Activated CD8-positive, alpha-beta memory T cell treated with anti-CD3 and anti-CD28 coated beads, Interleukin-2, amount 50 U/mL, for 1 hour (primary cell): ENCODE data around the gene SPTLC1.

Experiments
- DNase-seq: peaks from one replicate; pipeline ENCODE4 v3.0.0-alpha.2; 2020; ENCODE audit errors: extremely low read depth

Gene SPTLC1

GRCh38 chr9:92095236-92095635 lies 20.0 kb downstream of the SPTLC1 start:
- DNase-seq, result no peak

- no peak for DNase-seq
Measured at GRCh38 chr9:92094655-92095054, 20.6 kb downstream of the SPTLC1 start.

- DNase-seq, result no peak
Measured at GRCh38 chr9:92077888-92078287, 37.3 kb downstream of the SPTLC1 start.

GRCh38 chr9:92071634-92072033 lies 43.6 kb downstream of the SPTLC1 start:
- no peak for DNase-seq

DNA sequence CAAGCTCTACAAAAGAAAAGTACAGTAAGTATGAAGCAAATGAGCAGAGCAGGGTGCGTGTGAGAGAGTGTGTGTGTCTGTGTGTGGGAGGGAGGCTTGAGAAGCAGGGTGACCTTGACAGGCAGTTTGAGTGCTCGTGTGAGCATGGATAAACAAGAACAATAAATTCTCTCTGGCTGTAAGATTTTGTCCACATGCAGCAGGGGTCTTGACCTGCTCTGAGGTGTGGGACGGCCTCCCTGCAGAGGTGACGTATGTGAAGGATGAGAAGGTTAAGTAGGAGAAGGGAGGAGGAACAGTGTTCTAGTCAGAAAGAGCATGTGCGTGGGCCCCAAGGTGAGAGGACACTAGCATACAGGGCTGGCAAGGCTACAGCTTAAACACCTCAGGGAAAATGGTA lies 49.0 kb downstream of the SPTLC1 start:
- no peak for DNase-seq

GRCh38 chr9:92064711-92065110 lies 50.5 kb downstream of the SPTLC1 start:
- no peak for DNase-seq

DNA sequence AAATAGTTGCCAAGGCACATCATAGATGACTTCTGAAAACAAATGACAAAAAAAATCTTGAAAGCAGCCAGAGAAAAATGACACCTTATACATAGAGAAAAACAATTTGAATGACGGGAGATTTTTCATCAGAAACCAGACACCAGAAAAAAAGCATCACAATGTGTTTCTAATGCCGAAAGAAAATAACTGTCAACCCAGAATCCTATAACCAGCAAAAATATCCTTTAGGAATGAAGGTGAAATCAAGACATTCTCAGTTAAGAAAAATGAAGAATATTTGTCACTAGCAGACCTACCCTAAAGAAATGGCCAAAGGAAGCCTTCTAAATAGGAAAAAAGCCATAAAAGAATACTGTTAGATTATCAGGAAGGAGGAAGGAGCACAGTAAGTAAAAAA lies 54.0 kb downstream of the SPTLC1 start:
- DNase-seq, result no peak

DNA sequence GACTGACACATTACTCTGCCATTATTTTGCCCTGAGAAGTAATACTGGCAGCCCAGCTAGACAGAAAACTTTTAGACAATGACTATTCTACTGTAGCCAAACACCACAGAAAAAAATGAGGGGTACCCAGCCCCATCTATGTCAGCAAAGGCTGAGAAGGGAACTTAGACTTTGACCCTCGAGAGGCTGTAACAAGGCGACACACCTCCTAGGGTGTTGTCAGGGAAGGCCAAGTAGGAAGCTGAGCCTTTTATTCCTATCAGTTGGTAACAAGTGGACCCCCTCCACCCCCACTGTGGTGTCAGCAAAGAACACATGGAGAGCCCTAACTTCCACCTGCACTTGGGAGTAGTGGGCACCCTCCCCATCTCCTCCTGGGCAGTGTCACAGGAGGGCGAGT lies 55.6 kb downstream of the SPTLC1 start:
- DNase-seq, result no peak

DNA sequence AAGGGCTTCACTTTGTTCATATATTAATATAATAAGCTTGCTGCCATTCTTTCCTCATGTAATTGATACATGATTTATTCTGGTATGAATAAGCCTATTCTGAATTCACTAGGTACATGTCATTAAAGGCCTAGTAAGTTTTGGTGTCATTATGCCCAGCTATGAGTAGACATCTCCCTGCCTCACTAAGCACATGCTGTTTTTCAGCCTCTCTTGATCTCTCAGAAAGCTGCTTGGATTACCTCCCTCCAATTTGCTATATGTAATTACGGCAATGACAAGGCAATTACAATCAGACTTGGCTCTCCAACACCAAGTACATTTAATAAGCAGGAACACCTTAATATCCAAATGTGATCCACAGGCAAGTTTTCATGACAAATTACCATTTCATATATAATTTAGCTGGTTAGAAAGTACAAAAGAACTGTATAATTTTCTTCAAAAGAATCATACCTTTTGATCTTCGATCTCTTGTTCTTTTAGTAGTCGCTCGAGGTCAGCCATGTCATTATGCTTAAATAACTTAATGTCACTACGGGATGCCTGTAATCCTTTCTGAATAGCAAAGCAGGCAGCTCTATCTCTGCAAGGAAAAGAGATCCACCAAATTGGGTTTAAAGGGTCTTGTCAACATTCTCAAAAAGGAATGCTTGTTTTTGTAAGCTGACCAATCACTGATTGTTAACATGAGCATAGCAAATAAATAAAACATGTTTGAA lies 56.3 kb downstream of the SPTLC1 start:
- no peak for DNase-seq

GRCh38 chr9:92058026-92058425 lies 57.2 kb downstream of the SPTLC1 start:
- DNase-seq, result no peak

- DNase-seq, result no peak
Measured at GRCh38 chr9:92057226-92057625, 58.0 kb downstream of the SPTLC1 start.

GRCh38 chr9:92055624-92056023 lies 59.6 kb downstream of the SPTLC1 start:
- no peak for DNase-seq

DNA sequence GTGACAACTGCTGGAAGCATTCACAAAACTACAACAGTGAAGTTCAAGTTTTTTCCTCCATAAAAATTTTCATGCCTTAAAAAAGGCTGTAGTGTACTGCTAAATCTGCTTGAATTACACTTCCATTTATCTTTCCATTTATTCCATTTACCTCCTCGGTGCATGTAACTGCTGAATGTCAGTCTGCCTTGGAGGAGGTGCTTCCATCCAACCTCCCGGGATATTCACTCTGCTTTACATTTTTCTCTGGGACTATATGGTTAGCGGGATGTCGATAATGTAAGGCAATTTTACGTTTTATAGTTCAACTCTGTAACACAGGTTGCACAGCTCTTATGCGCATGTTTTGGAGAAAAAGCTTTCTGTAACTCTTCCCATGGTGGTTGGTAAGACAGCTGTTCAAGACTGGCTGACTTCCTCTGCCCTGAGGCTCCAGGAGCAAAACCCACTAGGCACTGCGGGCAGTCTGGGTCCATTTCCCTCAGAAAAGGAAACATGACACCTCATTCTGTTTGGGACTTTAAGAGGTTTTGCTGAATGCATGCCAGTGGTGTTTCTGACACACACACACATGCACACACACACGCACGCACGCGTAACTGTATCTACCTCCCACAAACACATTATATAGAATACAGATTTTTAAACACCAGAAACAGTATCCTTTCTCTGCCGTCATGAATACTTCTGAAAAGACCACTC lies 66.1 kb downstream of the SPTLC1 start:
- DNase-seq, result no peak

DNA sequence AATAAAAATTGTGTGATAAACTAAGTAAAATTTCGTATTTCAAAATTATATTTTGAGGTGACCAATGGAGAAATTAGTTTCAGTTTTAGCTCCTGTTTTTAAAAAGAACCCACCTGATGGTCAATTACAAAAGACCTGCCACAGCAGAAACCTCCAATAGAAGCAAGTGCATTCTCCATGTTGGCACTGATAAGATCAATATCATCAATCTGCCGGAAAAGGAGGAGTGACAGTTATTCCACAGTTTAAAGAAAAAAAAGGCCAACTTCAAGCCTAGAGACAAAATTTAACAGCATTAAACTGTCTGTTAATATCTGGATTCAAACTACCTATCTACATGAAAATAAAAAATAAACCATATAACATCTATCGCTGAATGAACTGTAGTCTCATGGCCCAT lies 67.7 kb downstream of the SPTLC1 start:
- no peak for DNase-seq

DNA sequence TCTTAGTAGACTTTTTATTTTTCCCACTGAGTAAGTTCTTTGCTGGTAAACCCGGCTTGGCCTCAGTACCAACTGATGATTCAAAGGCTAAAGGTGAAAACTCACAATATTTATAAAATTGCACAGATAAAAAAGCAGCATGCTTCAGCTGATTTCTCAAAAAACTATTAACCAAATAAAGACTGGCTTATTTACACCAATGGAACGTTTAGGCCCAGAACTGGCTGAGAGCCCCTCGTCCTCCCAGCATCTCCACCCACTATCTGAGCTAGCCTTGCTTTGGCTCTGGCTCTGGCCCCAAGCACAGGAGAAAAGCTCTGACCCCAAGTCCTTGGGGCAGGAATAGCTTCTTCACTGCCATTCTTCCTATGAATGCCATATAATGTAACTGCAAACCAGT lies 68.5 kb downstream of the SPTLC1 start:
- no peak for DNase-seq

GRCh38 chr9:92044936-92045335 lies 70.3 kb downstream of the SPTLC1 start:
- DNase-seq, result no peak

DNA sequence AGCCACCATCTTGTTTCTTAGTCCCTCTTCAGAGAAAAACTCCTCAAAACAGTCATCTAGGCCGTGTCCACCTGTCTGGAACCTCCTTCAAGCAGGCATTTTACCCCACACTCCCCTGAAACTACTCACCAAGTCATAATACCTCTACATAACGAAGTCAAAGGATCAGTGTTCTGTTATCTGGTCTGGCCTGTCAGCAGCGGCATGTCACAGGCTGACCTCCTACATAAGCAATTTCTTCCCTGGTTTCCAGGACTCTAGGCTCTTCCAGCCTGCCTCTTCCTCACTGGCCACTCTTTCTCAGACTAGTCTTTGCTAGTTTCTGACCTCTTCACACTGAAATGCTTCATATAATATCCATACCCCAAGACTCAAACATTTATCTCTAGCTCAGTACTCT lies 72.2 kb downstream of the SPTLC1 start:
- no peak for DNase-seq

GRCh38 chr9:92042260-92042659 lies 73.0 kb downstream of the SPTLC1 start:
- DNase-seq, result no peak

GRCh38 chr9:92036756-92037155 lies 78.5 kb downstream of the SPTLC1 start:
- DNase-seq, result no peak

GRCh38 chr9:92036411-92036746 lies 78.8 kb downstream of the SPTLC1 start:
- DNase-seq, result no peak

- no peak for DNase-seq
Measured at GRCh38 chr9:92035687-92036410, 79.4 kb downstream of the SPTLC1 start.

GRCh38 chr9:92035146-92035545 lies 80.1 kb downstream of the SPTLC1 start:
- DNase-seq, result no peak

- DNase-seq, result no peak
Measured at GRCh38 chr9:92033991-92034390, 81.2 kb downstream of the SPTLC1 start.
